Measurements from ENCODE around the gene LRCOL1. TPM values are rescaled to one million over a fixed set of nuclear protein-coding genes. Genes with fewer than 3 reads are reported as not detected.

LRCOL1 gene
- total and polyA plus RNA-seq, 11 donors, result not detected

DNA sequence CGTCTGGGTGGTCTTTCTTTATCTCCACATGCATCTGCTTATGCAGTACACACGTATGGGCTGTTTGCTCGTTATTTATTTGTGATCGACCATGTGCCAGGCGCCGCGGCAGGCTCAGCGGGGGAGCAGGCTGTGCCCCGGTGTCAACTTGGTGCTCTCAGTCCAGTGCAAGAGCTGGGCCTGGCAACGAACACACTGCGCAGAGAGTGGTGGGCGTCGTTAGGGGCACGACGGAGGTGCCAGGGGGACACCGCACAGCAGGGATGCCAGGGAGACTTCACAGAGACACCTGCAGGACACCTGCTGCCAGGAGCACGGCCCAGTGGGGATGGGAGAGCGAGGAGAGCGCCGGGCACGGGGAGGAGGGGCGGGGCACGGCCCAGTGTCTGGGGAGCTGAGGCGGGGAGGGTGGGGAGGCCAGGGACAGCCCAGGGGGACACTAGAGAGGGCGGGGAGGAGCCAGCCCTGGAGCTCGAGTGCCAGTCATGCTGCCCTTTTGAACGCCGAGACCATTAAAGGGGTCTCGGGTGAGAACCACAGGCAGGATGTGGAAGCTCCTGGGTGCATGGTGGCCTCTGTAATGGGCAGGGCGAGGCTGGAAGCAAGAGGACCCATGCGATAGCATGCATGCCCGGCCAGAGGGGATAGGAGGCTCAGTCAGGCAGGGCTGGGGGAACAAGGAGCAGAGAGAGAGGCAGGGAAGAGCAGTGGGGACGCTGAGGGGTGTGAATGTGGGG, 652 bp upstream of the LRCOL1 start:
- intact Hi-C loops (cut with DNase I), result loop anchor here in 4 of 10 donors (5.0 to 10.0 kb wide), 2 partner anchors 454 to 456 kb away; no protein-coding TSS in a partner anchor
- no peak for TF ChIP-seq POLR2A (IDR thresholded peaks at IDR 0.05)
- no peak for TF ChIP-seq CTCF (IDR thresholded peaks at IDR 0.05)
- Histone ChIP-seq H3K27me3 (peaks cover 7 to 57% (median 28%) of the 10 kb centered on the region in 9 donors), H3K36me3 (no peaks in the 10 kb centered on the region), H3K9me3 (peaks cover 0 to 13% (median 0%) of the 10 kb centered on the region in 12 donors), H3K27ac (no peak overlapping the region), H3K4me3 (peak overlapping the region in 1 of 12 donors; percentile 14), H3K4me1 (peaks cover 0 to 11% (median 0%) of the 10 kb centered on the region in 12 donors)
- DNase-seq (peak in 1 of 5 donors; percentile 51), ATAC-seq (no peak)
- WGBS, 4 donors, result 77 to 84% (median 79%) methylated on average over 26 to 33 of the region's 33 CpGs

DNA sequence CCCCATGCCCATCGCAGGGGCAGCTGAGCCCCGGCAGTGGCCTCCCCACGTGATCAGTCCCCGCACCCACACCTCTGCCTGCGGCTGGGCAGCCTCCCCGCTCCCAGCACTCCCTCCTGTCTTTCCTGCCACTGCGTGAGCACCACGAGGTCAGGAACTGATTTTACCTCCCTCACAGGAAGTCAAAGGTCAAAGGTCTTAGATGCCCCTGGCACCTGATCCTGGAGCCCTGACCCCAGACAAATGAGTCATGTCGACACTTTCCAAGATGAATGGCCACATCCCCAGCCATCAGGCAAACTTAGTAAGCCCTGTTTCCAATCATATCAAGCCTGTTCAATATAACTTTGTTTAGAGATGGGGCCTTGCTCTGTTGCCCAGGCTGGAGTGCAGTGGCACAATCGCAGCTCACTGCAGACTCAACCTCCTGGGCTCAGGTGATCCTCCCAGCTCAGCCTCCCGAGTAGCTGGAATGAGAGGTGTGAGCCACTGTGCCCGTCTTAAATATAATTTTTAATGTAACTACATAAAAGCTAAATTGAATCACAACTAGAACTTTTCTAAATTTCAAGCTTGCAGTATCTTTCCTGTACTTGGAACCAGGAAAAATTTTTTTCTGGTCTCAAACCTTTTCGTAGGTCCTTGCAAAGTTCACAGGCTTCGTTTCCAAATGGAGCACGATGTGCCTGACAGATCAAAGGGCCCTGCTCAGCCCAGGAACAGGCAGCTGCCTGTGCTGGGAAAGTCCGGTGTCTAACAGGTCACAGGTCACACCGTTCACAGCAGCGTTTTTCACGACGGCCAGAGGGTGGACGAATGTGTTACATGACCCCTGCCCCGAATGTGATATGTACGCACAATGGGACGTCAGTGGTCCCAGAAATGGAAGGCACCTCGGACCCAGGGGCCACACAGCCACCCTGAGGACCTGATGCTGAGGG, 1.9 kb downstream of the LRCOL1 start:
- peaks cover 0 to 68% (median 32%) of the 10 kb centered on the region in 9 donors for H3K27me3 ChIP-seq
- DNase-seq, result peak in 1 of 5 donors; percentile 37
- intact Hi-C loops (cut with DNase I), result no loop called here
- WGBS, 4 donors, result 56 to 63% (median 59%) methylated on average over 25 of the region's 25 CpGs
- H3K4me3 ChIP-seq, result no peak overlapping the region
- no peaks in the 10 kb centered on the region for H3K36me3 ChIP-seq
- peaks cover 0 to 21% (median 1%) of the 10 kb centered on the region in 12 donors for H3K4me1 ChIP-seq
- H3K27ac ChIP-seq, result no peak overlapping the region
- ATAC-seq, result no peak
- H3K9me3 ChIP-seq, result peaks cover 0 to 9% (median 0%) of the 10 kb centered on the region in 12 donors
- TF ChIP-seq CTCF (IDR thresholded peaks at IDR 0.05) (no peak), POLR2A (IDR thresholded peaks at IDR 0.05) (no peak)

DNA sequence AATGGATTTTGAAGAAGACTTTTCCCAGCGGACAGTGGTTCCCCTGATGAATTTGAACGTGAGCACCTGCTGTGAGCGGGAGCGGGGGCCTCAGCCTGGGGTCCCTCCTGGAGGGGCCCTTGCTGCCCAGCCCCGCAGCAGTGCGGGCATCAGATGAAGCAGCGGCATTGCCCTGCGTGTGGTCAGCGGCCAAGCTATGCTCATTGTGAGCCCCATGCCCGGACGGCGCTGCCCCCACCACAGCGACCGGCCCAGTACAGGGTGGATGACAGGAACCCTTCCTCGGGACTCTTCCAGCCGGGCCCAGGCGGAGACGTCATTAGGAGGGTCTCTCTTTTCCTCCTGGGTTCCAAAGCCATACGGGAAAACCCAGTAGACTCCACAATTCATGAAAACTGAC, 3.5 kb downstream of the LRCOL1 start:
- Histone ChIP-seq H3K4me3 (no peak overlapping the region), H3K27ac (no peak overlapping the region), H3K27me3 (peaks cover 4 to 80% (median 45%) of the 10 kb centered on the region in 9 donors), H3K4me1 (peaks cover 0 to 35% (median 10%) of the 10 kb centered on the region in 12 donors), H3K36me3 (no peaks in the 10 kb centered on the region), H3K9me3 (peaks cover 0 to 8% (median 0%) of the 10 kb centered on the region in 12 donors)
- intact Hi-C loops (cut with DNase I), result no loop called here
- DNase-seq (peak in 1 of 5 donors; percentile 54), ATAC-seq (no peak)
- no peak for TF ChIP-seq POLR2A (IDR thresholded peaks at IDR 0.05)
- no peak for TF ChIP-seq CTCF (IDR thresholded peaks at IDR 0.05)
- 87 to 90% (median 88%) methylated on average over 12 to 19 of the region's 19 CpGs for WGBS, 4 donors

- H3K4me1 ChIP-seq, result peaks cover 0 to 35% (median 10%) of the 10 kb centered on the region in 12 donors
- 71 to 82% (median 73%) methylated on average over 16 of the region's 16 CpGs for WGBS, 4 donors
- intact Hi-C loops (cut with DNase I), result no loop called here
- no peaks in the 10 kb centered on the region for H3K36me3 ChIP-seq
- H3K4me3 ChIP-seq, result no peak overlapping the region
- DNase-seq, result no peak
- H3K27me3 ChIP-seq, result peaks cover 4 to 82% (median 47%) of the 10 kb centered on the region in 9 donors
- no peak overlapping the region for H3K27ac ChIP-seq
- peaks cover 0 to 3% (median 0%) of the 10 kb centered on the region in 12 donors for H3K9me3 ChIP-seq
- no peak for ATAC-seq
- TF ChIP-seq CTCF (IDR thresholded peaks at IDR 0.05) (no peak), POLR2A (IDR thresholded peaks at IDR 0.05) (no peak)
These were observed 3.9 kb downstream of the LRCOL1 start for GRCh38 chr12:132606466-132606865.
